Esophagus muscularis mucosa (tissue), 3 donors: ENCODE results near the gene INHBA.

Experiments used
- POLR2A ChIP-seq: fragments of 450-650 bp; IDR thresholded peaks from one replicate; pipeline ENCODE4 v1.6.1; 2017; ENCODE audit warnings: antibody characterized with exemption, moderate library complexity, mild to moderate bottlenecking, low read depth
- POLR2AphosphoS5 ChIP-seq, 2 donors: sonication (generic); formaldehyde crosslinking; IDR thresholded peaks; one replicate each; pipeline ENCODE4 v1.6.1; 2017; ENCODE audit warnings: antibody characterized with exemption in 2 of 2
- TF ChIP-seq, protein P1 (sequence below), 3 experiments: fragments of 200-600 bp in 2 of 3; fragments of 450-650 bp in 1 of 3; sonication (generic) in 2 of 3; IDR thresholded peaks; one replicate each; pipeline ENCODE4 v1.5.1; 2017 to 2019; ENCODE audit warnings: antibody characterized with exemption in 3 of 3, mild to moderate bottlenecking in 2 of 3, moderate library complexity in 1 of 3

GRCh38 chr7:41700044-41700471 is 2.8 kb downstream of the INHBA start:
- TF ChIP-seq, protein P1, sequence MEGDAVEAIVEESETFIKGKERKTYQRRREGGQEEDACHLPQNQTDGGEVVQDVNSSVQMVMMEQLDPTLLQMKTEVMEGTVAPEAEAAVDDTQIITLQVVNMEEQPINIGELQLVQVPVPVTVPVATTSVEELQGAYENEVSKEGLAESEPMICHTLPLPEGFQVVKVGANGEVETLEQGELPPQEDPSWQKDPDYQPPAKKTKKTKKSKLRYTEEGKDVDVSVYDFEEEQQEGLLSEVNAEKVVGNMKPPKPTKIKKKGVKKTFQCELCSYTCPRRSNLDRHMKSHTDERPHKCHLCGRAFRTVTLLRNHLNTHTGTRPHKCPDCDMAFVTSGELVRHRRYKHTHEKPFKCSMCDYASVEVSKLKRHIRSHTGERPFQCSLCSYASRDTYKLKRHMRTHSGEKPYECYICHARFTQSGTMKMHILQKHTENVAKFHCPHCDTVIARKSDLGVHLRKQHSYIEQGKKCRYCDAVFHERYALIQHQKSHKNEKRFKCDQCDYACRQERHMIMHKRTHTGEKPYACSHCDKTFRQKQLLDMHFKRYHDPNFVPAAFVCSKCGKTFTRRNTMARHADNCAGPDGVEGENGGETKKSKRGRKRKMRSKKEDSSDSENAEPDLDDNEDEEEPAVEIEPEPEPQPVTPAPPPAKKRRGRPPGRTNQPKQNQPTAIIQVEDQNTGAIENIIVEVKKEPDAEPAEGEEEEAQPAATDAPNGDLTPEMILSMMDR (IDR thresholded peaks at IDR 0.05) = no peak
- TF ChIP-seq POLR2A (no peak), POLR2AphosphoS5 (IDR thresholded peaks at IDR 0.05) (no peak)
